NCI-H2227 (cell line): ENCODE data around the gene CDC25A.

Source experiments
- DNase-seq: peaks from one replicate; lab custom pipeline; 2025; ENCODE audit not compliant: unreplicated experiment; lab: John Stamatoyannopoulos, UW

The CDC25A gene

GRCh38 chr3:48142316-48142870 lies 45.8 kb downstream of the CDC25A start:
- no peak for DNase-seq

- DNase-seq = no peak
These were observed 46.5 kb downstream of the CDC25A start for GRCh38 chr3:48141604-48142137.

DNA sequence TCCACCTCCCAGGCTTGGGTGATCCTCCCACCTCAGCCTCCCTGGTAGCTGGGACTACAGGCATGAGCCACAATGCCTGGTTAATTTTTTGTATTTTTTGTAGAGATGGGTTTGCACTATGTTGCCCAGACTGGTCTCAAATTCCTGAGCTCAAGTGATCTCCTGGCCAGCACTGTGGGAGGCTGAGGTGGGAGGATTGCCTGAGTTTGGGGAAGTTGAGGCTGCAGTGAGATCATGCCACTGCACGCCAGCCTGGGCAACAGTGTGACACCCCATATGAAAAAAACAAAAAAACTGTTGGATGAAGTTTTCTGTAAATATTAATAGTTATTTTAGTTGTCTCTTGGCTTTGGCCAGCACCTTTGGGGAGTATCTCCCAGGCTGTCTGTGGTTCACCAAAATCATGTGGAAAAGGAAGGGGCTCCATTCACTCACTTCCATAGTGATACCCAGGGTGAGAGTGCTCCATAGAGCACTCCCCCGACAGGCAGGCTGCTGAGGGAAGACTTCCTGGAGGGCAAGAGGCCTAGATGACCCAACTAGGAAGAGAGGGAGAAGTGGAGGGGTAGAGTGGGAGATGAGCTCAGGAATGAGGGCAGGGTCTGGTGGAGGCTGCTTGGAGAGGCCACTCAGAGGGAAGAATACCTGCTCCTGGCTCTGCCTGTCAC lies 47.1 kb downstream of the CDC25A start:
- DNase-seq = no peak

- no peak for DNase-seq
These were observed 47.9 kb downstream of the CDC25A start for GRCh38 chr3:48140336-48140757.

GRCh38 chr3:48137425-48137999 lies 50.7 kb downstream of the CDC25A start:
- DNase-seq = no peak

DNA sequence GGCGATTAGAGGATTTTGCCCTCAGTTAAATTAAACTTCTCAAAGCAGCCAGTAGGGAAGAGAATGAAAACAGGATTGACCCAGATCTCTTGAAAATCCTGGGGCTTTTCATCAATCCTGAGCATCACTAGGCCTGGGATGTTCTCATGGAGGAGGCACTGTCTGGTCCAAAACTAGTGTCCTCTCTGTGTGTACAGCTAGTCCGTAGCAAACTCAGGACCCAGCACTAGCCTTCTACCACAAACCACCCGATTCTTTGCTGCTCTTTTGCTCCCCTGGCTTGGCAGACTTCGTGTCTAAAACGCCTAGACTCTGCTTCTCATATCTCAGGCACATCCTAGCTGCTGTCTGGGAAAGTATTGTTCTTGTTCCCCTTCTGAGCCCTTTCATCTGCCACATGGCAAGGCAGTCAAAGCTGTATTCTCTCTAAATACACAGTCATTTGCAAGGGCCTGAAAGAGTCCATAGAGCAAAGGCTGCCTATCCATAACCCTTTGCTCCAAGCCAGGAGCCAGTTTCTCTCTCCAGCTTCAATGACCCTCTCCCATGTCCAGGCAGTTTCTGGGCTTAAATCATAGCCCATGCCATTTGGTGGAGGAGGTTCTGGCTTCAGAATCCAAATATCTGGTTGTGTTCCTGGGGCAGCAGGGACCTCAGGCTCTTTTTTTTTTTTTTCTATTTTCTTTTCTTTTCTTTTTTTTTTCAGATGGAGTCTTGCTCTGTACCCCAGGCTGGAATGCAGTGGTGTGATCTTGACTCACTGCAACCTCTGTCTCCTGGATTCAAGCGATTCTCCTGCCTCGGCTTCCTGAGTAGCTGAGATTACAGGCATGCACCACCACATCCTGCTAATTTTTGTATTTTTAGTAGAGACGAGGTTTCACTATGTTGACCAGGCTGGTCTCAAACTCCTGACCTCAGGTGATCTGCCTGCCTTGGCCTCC lies 52.4 kb downstream of the CDC25A start:
- DNase-seq = no peak

- DNase-seq = no peak
These were observed 57.8 kb downstream of the CDC25A start for GRCh38 chr3:48130321-48130904.

DNA sequence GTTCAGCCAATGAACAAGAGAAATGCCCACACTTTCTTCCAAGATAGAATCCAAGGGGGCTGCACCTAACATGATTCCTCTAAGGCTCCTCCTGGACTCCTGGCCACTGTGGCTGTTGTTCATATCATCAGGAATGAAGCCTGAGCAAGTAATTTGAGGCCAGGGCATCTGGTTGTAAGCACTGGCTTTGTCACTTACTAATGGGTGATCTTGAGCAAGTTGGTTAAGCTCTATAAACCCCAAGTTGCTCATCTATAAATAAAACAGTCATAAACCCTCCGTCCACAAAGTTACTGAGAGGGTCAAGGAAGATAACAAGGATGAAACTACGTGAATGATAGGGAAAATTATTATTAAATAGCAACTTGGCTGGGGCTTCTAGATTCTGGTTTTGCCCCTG lies 58.3 kb downstream of the CDC25A start:
- DNase-seq = no peak

GRCh38 chr3:48128774-48129173 lies 59.4 kb downstream of the CDC25A start:
- no peak for DNase-seq

GRCh38 chr3:48125886-48126622 lies 62.2 kb downstream of the CDC25A start:
- no peak for DNase-seq

DNA sequence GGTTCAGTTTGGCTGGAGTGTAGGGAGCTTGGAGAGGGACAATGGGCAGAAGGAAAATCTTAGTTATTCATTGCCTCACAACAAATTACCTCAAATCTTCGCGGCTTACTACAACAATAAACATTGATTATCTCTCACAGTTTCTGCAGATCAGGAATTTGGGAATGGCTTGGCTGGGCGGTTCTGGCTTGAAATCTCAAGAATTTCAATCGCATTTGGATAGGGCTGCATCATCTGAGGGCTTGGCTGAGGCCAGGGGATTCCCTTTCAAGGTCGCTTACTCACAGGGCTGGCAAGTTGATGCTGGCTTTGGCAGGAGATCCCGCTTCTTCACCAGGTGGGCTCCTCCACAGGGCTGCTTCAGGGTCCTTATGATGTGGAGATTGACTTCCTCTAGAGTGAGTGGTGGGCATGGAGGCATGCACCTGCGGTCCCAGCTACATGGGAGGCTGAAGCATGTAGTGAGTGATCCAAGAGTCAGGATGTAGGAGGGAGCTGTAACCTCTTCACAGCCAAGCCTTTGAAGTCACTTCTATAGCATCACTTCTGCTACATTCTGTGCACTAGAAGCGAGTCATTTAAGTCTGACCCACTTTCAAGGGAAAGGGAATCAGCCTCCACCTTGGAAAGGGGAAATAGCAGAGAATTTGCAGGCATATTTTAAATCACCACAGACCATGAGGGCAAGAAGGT lies 63.1 kb downstream of the CDC25A start:
- no peak for DNase-seq

DNA sequence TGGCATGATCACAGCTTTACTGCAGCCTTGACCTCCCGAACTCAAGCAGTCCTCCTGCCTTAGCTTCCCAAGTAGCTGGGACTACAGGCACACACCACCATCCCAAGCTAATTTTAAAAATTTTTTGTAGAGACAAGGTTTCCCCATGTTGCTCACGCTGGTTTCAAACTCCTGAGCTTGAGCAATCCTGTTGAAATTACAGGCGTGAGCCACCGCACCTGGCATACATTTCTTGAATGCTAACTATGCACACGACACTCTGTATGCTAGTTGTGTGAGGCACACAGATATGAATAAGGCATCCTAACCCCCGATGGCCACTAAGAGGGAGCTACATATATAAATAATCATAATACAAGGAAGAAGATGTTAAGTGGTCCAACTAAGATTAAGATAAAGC lies 64.9 kb downstream of the CDC25A start:
- no peak for DNase-seq

- DNase-seq = no peak
These were observed 65.7 kb downstream of the CDC25A start for GRCh38 chr3:48122504-48122903.

DNA sequence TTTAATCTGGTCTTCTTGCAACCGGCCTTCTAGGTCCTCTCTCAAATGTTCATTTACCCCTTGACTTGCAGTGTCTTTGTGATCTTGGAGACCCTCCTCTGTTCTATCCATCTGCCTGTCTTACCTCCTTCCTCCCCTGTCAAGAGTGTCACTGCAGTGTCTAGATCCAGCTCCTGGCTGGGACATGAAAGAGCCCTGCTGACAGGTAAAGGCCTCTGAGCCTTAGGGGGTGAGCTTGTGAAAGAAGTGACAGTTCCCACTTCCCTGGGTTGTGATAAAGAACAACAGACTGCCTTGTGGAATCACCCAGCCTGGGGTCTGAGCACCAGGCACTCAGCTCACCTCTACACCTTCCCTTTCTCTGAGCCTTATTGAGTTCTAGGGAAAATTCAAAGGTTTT lies 68.0 kb downstream of the CDC25A start:
- no peak for DNase-seq

GRCh38 chr3:48119505-48120193 lies 68.6 kb downstream of the CDC25A start:
- no peak for DNase-seq

GRCh38 chr3:48118928-48119327 lies 69.3 kb downstream of the CDC25A start:
- no peak for DNase-seq

- no peak for DNase-seq
These were observed 69.9 kb downstream of the CDC25A start for GRCh38 chr3:48118322-48118721.

DNA sequence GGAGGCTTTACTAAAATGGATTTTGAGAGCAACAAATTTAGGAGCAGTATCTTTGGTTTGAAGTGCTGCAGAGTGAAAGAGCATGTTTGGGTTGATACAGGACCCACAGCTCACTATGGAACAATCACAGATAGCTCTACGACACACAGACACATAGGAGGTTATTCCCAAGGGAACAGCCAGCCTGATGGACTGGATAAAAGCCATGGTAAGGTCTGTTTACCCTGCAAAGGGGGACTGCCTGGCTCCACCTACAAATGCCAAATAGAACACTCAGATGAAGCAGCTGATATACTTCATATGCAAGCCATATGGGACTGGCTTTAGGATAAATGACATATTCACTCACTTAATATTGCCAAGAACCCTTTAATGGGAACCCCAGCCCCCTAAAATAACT lies 75.4 kb downstream of the CDC25A start:
- no peak for DNase-seq
